GM19238 (cell line): ENCODE data around the gene IFI27L1.
"Not testable (repeated sequence)": the region's sequence is repeated elsewhere in the genome, so short reads cannot be mapped to it uniquely, and the experiment has no call there.

ENCODE experiments used
- DNase-seq: peaks from one replicate; pipeline ENCODE4 v3.0.0; 2011; ENCODE audit warnings: low spot score; ENCODE audit not compliant: insufficient read length

IFI27L1 gene

GRCh38 chr14:94047581-94047980, 33.5 kb upstream of the IFI27L1 start:
- no peak for DNase-seq

GRCh38 chr14:94048691-94049624, 32.2 kb upstream of the IFI27L1 start:
- no peak for DNase-seq

DNA sequence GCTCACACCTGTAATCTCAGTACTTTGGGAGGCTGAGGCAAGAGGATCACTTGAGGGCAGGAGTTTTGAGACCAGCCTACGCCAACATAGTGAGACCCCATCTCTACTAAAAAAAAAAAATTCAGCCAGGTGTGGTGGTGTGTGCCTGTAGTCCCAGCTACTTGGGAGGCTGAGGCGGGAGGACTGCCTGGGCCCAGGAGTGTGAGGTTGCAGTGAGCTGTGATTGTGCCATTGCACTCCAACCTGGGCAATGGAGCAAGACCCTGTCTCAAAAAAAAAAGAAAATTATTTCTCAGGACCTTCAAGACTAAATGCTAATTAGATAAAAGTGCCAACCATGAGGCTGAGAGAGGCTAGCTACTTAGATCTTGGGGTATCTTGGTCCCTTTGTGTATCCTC, 31.5 kb upstream of the IFI27L1 start:
- DNase-seq, result no peak

GRCh38 chr14:94050231-94050880, 30.8 kb upstream of the IFI27L1 start:
- no peak for DNase-seq

DNA sequence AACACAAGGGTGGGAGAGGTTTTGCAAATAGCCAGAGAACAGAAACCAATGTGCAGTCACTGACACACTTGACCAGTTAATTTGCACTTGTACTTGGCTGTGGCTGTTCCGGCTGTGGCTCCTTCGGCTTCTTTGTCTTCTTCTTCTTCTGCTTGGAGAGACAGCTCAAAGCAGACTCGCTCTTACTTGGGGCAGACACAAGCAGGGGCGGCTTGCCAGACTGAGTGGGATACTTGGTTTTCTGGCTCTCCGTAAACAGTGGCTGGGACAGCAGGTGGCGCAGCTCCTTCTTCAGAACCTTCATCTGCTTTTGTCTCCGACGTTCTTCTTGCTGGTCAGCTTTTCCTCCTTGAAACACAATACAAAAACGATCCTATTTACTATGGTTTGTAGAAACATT, 30.0 kb upstream of the IFI27L1 start:
- DNase-seq, result no peak

- DNase-seq, result no peak
Measured at GRCh38 chr14:94051779-94052178, 29.3 kb upstream of the IFI27L1 start.

GRCh38 chr14:94052199-94052598, 28.9 kb upstream of the IFI27L1 start:
- DNase-seq, result no peak

- DNase-seq, result no peak
Measured at GRCh38 chr14:94052662-94053061, 28.4 kb upstream of the IFI27L1 start.

DNA sequence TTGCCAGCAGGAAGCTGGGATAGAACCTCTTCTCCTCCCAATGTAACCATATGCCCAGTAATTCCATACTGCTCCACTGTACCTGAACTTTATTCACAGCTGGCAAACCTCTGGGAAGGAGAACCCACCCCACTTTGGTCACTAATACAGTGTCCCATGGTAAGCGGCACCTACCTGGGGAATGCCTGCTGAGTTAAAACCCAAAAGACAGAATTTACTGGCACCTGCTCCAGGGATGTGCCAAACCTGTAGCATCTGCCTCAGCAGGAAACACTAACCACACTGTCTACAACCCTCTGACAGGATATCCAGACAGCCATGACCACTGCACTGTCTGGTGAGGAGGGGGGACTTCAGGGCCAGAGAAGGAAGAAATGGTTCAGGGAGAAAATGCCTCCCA, 26.7 kb upstream of the IFI27L1 start:
- no peak for DNase-seq

GRCh38 chr14:94054936-94055335, 26.2 kb upstream of the IFI27L1 start:
- DNase-seq, result no peak

GRCh38 chr14:94056579-94057308, 24.4 kb upstream of the IFI27L1 start:
- no peak for DNase-seq

DNA sequence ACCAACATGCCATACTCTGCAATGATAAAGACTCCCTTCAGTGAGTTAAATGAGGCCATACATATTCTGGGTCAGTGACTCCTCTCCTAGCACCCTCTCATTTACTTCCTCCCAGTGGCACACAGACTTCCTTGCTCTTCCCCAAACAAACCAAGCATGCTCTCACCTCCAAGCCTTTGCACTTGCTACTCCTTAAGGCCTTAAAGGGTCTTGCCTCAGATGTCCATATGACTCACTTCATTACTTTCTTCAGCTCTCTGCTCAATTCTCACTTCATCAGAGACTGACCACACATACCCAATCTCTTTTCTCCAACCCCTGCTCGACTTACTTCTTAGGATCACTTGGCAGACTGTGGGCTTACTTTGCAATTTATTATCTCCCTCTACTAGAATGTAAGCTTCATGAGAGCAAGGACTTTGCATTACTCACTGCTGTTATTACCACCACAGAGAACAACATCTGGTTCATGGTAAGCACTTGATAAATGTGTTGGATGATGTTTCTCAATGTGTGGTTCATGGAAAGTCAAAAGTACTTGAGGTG, 22.9 kb upstream of the IFI27L1 start:
- no peak for DNase-seq

- DNase-seq, result no peak
Measured at GRCh38 chr14:94058674-94059138, 22.4 kb upstream of the IFI27L1 start.

- no peak for DNase-seq
Measured at GRCh38 chr14:94059998-94060397, 21.1 kb upstream of the IFI27L1 start.

GRCh38 chr14:94062344-94062940, 18.7 kb upstream of the IFI27L1 start:
- DNase-seq, result no peak

DNA sequence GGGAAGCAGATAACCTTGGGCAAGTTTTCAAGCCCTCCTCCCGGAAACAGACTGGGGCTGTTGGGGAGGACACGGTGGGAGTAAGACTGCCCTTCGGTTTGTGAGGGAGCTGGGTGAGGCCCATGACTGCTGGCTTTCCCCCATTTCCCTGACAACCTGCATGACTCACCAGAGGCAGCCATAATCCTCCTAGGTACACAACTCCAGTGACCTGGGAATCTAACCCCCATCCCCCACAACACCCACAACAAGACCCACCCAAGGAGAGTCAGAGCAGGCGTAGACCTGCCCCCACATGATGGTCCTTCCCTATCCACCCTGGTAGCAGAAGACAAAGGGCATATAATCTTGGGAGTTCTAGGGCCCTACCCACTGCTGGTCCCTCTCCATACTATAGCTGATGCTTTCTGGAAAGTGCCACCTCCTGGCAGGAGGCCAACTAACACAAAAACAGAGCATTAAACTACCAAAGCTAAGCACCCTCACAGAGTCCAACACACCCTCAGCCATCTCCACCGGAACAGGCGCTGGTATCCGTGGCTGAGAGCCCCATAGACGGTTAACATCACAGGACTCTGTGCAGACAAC, 14.9 kb upstream of the IFI27L1 start:
- DNase-seq, result no peak

DNA sequence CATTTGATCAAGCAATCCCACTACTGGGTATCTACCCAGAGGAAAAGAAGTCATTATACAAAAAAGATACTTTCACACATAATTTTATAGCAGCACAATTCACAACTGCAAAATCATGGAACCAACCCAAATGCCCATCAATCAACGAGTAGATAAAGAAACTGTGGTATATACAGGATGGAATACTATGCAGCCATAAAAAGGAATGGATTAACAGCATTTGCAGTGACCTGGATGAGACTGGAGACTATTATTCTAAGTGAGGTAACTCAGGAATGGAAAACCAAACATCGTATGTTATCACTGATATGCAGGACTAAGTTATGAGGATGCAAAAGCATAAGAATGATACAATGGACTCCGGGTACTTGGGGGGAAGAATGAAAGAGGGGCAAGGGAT, 9.0 kb upstream of the IFI27L1 start:
- DNase-seq, result not testable (repeated sequence)

DNA sequence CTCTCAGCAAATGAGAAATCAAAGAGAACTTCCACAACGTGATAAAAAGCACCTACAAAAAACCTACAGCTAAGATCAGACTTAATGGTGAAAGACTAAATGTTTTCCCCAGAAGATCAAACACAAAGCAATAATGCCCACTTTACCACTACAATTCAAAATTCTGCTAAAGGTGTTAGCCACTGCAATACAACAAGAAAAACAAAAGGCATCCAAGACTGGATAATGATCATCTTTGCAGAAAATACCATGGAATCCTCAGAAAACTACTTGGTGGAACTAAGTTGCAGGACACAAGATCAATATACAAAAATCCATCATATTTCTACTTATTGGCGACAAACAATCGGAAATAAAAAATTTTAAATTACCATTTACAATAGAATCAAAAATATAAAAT, 6.6 kb upstream of the IFI27L1 start:
- DNase-seq, result no peak

GRCh38 chr14:94075008-94075407, 6.1 kb upstream of the IFI27L1 start:
- no peak for DNase-seq

DNA sequence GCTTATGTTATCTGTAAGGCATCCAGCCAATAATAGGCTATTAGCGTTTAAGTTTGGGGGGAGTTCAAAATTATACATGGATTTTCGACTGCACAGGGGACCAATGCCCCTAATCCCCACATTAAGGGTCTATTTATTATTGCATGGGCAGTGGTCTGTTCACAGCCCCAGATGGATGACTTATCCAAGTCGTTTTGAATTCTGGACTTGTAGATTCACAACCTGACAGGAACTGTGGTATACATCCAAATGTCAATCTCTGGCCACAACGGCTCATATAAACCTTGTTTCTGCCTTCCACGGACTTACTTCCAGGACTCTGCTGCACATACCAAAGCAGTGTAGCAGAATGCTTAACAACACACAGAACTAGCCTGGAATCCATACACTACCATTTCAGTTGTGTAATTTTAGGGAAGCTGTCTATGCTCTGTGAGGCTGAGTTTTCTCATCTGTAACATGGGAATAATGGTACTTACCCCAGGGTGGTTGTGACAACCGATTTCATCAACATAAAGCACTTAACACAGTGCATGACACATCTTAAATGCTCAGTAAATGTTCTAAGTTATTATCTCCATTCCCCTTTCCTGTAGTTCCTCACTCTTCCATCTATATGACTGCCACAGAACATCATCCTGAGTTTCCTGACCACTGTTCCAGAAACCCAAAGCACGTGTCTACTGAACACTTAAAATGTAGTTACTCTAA, 3.8 kb upstream of the IFI27L1 start:
- DNase-seq, result no peak
